ENCODE results near the gene ZDHHC14. TPM values are rescaled to one million over a fixed set of nuclear protein-coding genes. Genes with fewer than 3 reads are reported as not detected.

Gene ZDHHC14
- total RNA-seq, 1 experiment from 2014 or later = 4.9 TPM

GRCh38 chr6:157476797-157477196, 95.8 kb downstream of the ZDHHC14 start:
- ChIA-PET CTCF (no interaction called here), POLR2A (ENCODE audit: unreplicated experiment) (no interaction called here)
- intact Hi-C loops (cut with micrococcal nuclease) = no loop called here
- H3K9me2 ChIP-seq (replicated peaks; ENCODE audit: low read length) = no peaks in the 10 kb centered on the region
- H3K4me1 ChIP-seq (ENCODE audit: insufficient read depth, low read length) = peaks cover 8% of the 10 kb centered on the region; the same call in 1 of the 2 replicates
- H3K9me3 ChIP-seq (ENCODE audit: low read length) = no peaks in the 10 kb centered on the region
- ATAC-seq (no peak), DNase-seq (no peak)
- H3K79me2 ChIP-seq (ENCODE audit: low read length) = no peaks in the 10 kb centered on the region
- no peaks in the 10 kb centered on the region for H4K20me1 ChIP-seq (ENCODE audit: low read length)
- H3F3A ChIP-seq (ENCODE audit: low read length, unreplicated experiment) = no peaks in the 10 kb centered on the region
- no peak overlapping the region for H3K27ac ChIP-seq (ENCODE audit: low read length)
- no peaks in the 10 kb centered on the region for H3K27me3 ChIP-seq (ENCODE audit: low read length)
- no peak overlapping the region for H3K4me3 ChIP-seq (ENCODE audit: low read length)
- H3K36me3 ChIP-seq (ENCODE audit: low read depth, low read length) = no peaks in the 10 kb centered on the region
- BruUV-seq (replicated peaks) = no TSS peak
- no peak overlapping the region for H2AFZ ChIP-seq (ENCODE audit: low read length)
- H3K4me2 ChIP-seq (ENCODE audit: low read length) = no peak overlapping the region
- H3K9ac ChIP-seq (ENCODE audit: low read length) = no peak overlapping the region
- TF ChIP-seq EZH2 (IDR thresholded peaks at IDR 0.05; ENCODE audit: low read length, unreplicated experiment) (no peak), CTCF (conservative IDR thresholded peaks at IDR 0.05; ENCODE audit: low read depth, low read length) (no peak), EZH2phosphoT487 (IDR thresholded peaks at IDR 0.05; ENCODE audit: borderline replicate concordance, low read length) (no peak)

- H3F3A ChIP-seq (ENCODE audit: low read length, unreplicated experiment) = no peaks in the 10 kb centered on the region
- no peaks in the 10 kb centered on the region for H4K20me1 ChIP-seq (ENCODE audit: low read length)
- no peaks in the 10 kb centered on the region for H3K36me3 ChIP-seq (ENCODE audit: low read depth, low read length)
- no peak overlapping the region for H3K9ac ChIP-seq (ENCODE audit: low read length)
- intact Hi-C loops (cut with micrococcal nuclease) = no loop called here
- no TSS peak for BruUV-seq (replicated peaks)
- no peaks in the 10 kb centered on the region for H3K27me3 ChIP-seq (ENCODE audit: low read length)
- no peak for TF ChIP-seq EZH2phosphoT487 (IDR thresholded peaks at IDR 0.05; ENCODE audit: borderline replicate concordance, low read length)
- no peak for TF ChIP-seq CTCF (conservative IDR thresholded peaks at IDR 0.05; ENCODE audit: low read depth, low read length)
- TF ChIP-seq EZH2 (IDR thresholded peaks at IDR 0.05; ENCODE audit: low read length, unreplicated experiment) = no peak
- DNase-seq (no peak), ATAC-seq (no peak)
- ChIA-PET POLR2A (ENCODE audit: unreplicated experiment) (no interaction called here), CTCF (no interaction called here)
- H3K4me2 ChIP-seq (ENCODE audit: low read length) = no peak overlapping the region
- no peak overlapping the region for H3K4me3 ChIP-seq (ENCODE audit: low read length)
- H3K4me1 ChIP-seq (ENCODE audit: insufficient read depth, low read length) = no peaks in the 10 kb centered on the region
- H2AFZ ChIP-seq (ENCODE audit: low read length) = no peak overlapping the region
- no peak overlapping the region for H3K27ac ChIP-seq (ENCODE audit: low read length)
- no peaks in the 10 kb centered on the region for H3K79me2 ChIP-seq (ENCODE audit: low read length)
- no peaks in the 10 kb centered on the region for H3K9me3 ChIP-seq (ENCODE audit: low read length)
- H3K9me2 ChIP-seq (replicated peaks; ENCODE audit: low read length) = no peaks in the 10 kb centered on the region
These were observed 97.9 kb downstream of the ZDHHC14 start for GRCh38 chr6:157478926-157479325.

GRCh38 chr6:157479464-157480303, 98.7 kb downstream of the ZDHHC14 start:
- Histone ChIP-seq H3K27ac (ENCODE audit: low read length) (no peak overlapping the region), H3K4me2 (ENCODE audit: low read length) (no peak overlapping the region), H3F3A (ENCODE audit: low read length, unreplicated experiment) (no peaks in the 10 kb centered on the region), H3K9me2 (replicated peaks; ENCODE audit: low read length) (no peaks in the 10 kb centered on the region), H3K36me3 (ENCODE audit: low read depth, low read length) (no peaks in the 10 kb centered on the region), H3K4me3 (ENCODE audit: low read length) (no peak overlapping the region), H2AFZ (ENCODE audit: low read length) (no peak overlapping the region), H3K9me3 (ENCODE audit: low read length) (no peaks in the 10 kb centered on the region), H4K20me1 (ENCODE audit: low read length) (no peaks in the 10 kb centered on the region), H3K9ac (ENCODE audit: low read length) (no peak overlapping the region), H3K79me2 (ENCODE audit: low read length) (no peaks in the 10 kb centered on the region), H3K27me3 (ENCODE audit: low read length) (no peaks in the 10 kb centered on the region), H3K4me1 (ENCODE audit: insufficient read depth, low read length) (no peaks in the 10 kb centered on the region)
- no peak for ATAC-seq
- ChIA-PET POLR2A (ENCODE audit: unreplicated experiment) (no interaction called here), CTCF (no interaction called here)
- DNase-seq = no peak
- no peak for TF ChIP-seq EZH2 (IDR thresholded peaks at IDR 0.05; ENCODE audit: low read length, unreplicated experiment)
- TF ChIP-seq EZH2phosphoT487 (IDR thresholded peaks at IDR 0.05; ENCODE audit: borderline replicate concordance, low read length) = no peak
- TF ChIP-seq CTCF (conservative IDR thresholded peaks at IDR 0.05; ENCODE audit: low read depth, low read length) = no peak
- no TSS peak for BruUV-seq (replicated peaks)
- intact Hi-C loops (cut with micrococcal nuclease) = no loop called here

Measured in PC-3 (cell line).